ENCODE measurements around the gene SEMA5A. TPM values are rescaled to one million over a fixed set of nuclear protein-coding genes. Genes with fewer than 3 reads are reported as not detected.

The SEMA5A gene
- total RNA-seq, 4 donors from 2014 or later: 2.4 to 129 (median 10.0) TPM

GRCh38 chr5:9335754-9336495 lies 209.9 kb downstream of the SEMA5A start:
- H3K9me3 ChIP-seq: no peaks in the 10 kb centered on the region
- intact Hi-C loops (cut with DNase I; ENCODE audit: low total_unique reads): no loop called here
- no peaks in the 10 kb centered on the region for H3K27me3 ChIP-seq
- H3K4me1 ChIP-seq: peaks cover 0 to 6% of the 10 kb centered on the region in 2 donors
- TF ChIP-seq POLR2A (IDR thresholded peaks at IDR 0.05): no peak
- H3K27ac ChIP-seq: no peak overlapping the region
- no peak for DNase-seq
- no peaks in the 10 kb centered on the region for H3K36me3 ChIP-seq
- no peak overlapping the region for H3K4me3 ChIP-seq

- intact Hi-C loops (cut with DNase I; ENCODE audit: low total_unique reads): no loop called here
- Histone ChIP-seq H3K27ac (no peak overlapping the region), H3K4me3 (no peak overlapping the region), H3K9me3 (no peaks in the 10 kb centered on the region), H3K36me3 (no peaks in the 10 kb centered on the region), H3K4me1 (peaks cover 0 to 1% of the 10 kb centered on the region in 2 donors), H3K27me3 (no peaks in the 10 kb centered on the region)
- no peak for TF ChIP-seq CTCF (IDR thresholded peaks at IDR 0.05)
- TF ChIP-seq POLR2A (IDR thresholded peaks at IDR 0.05): no peak
- DNase-seq: no peak
Observed at GRCh38 chr5:9335269-9335668, 210.6 kb downstream of the SEMA5A start.

GRCh38 chr5:9332026-9332425 lies 213.8 kb downstream of the SEMA5A start:
- TF ChIP-seq POLR2A (IDR thresholded peaks at IDR 0.05) (no peak), CTCF (IDR thresholded peaks at IDR 0.05) (no peak)
- no peaks in the 10 kb centered on the region for H3K9me3 ChIP-seq
- intact Hi-C loops (cut with DNase I; ENCODE audit: low total_unique reads): no loop called here
- no peaks in the 10 kb centered on the region for H3K27me3 ChIP-seq
- no peaks in the 10 kb centered on the region for H3K4me1 ChIP-seq
- no peaks in the 10 kb centered on the region for H3K36me3 ChIP-seq
- no peak for DNase-seq
- H3K4me3 ChIP-seq: no peak overlapping the region
- H3K27ac ChIP-seq: no peak overlapping the region

- Histone ChIP-seq H3K9me3 (no peaks in the 10 kb centered on the region), H3K4me1 (no peaks in the 10 kb centered on the region), H3K4me3 (no peak overlapping the region), H3K36me3 (no peaks in the 10 kb centered on the region), H3K27me3 (no peaks in the 10 kb centered on the region), H3K27ac (no peak overlapping the region)
- TF ChIP-seq POLR2A (IDR thresholded peaks at IDR 0.05) (no peak), CTCF (IDR thresholded peaks at IDR 0.05) (no peak)
- intact Hi-C loops (cut with DNase I; ENCODE audit: low total_unique reads): no loop called here
- DNase-seq: no peak
Observed at GRCh38 chr5:9331372-9331771, 214.5 kb downstream of the SEMA5A start.

GRCh38 chr5:9329125-9329524 lies 216.8 kb downstream of the SEMA5A start:
- H3K4me3 ChIP-seq: no peak overlapping the region
- DNase-seq: no peak
- no peaks in the 10 kb centered on the region for H3K27me3 ChIP-seq
- H3K36me3 ChIP-seq: no peaks in the 10 kb centered on the region
- intact Hi-C loops (cut with DNase I; ENCODE audit: low total_unique reads): no loop called here
- no peaks in the 10 kb centered on the region for H3K9me3 ChIP-seq
- H3K27ac ChIP-seq: no peak overlapping the region
- no peaks in the 10 kb centered on the region for H3K4me1 ChIP-seq
- no peak for TF ChIP-seq CTCF (IDR thresholded peaks at IDR 0.05)
- no peak for TF ChIP-seq POLR2A (IDR thresholded peaks at IDR 0.05)

All from uterus (tissue), 4 donors.